ENCODE measurements around the gene ACAA1.

ACAA1 gene

GRCh38 chr3:38085943-38086324, 51.0 kb downstream of the ACAA1 start:
- TF ChIP-seq CTCF (IDR thresholded peaks at IDR 0.05), result no peak

GRCh38 chr3:38085311-38085942, 51.5 kb downstream of the ACAA1 start:
- no peak for TF ChIP-seq CTCF (IDR thresholded peaks at IDR 0.05)

GRCh38 chr3:38084334-38085310, 52.3 kb downstream of the ACAA1 start:
- TF ChIP-seq CTCF (IDR thresholded peaks at IDR 0.05), result no peak

GRCh38 chr3:38083871-38084333, 53.0 kb downstream of the ACAA1 start:
- TF ChIP-seq CTCF (IDR thresholded peaks at IDR 0.05), result no peak
